SJCRH30 (cell line): ENCODE results near the gene ALOXE3. TPM values are rescaled to one million over a fixed set of nuclear protein-coding genes. Genes with fewer than 3 reads are reported as not detected.
A peak's percentile ranks its signal among the peaks of the same experiment; 100 is the strongest.

Source experiments
- DNase-seq, 2 experiments: peaks; one replicate each; pipeline ENCODE4 v3.0.0-alpha.2; 2015 to 2020
- H3K27ac ChIP-seq: fragments of 250-450 bp; sonication (Bioruptor Pico); 2 replicates; pipeline ENCODE4 v1.5.1; 2020; ENCODE audit warnings: mild to moderate bottlenecking, moderate library complexity
- H3K27me3 ChIP-seq: fragments of 250-450 bp; sonication (Bioruptor Pico); 2 replicates; pipeline ENCODE4 v1.5.1; 2020; ENCODE audit warnings: mild to moderate bottlenecking, moderate library complexity
- H3K36me3 ChIP-seq: fragments of 250-450 bp; sonication (Bioruptor Pico); 2 replicates; pipeline ENCODE4 v1.5.1; 2020; ENCODE audit warnings: mild to moderate bottlenecking, moderate library complexity
- H3K4me1 ChIP-seq: fragments of 250-450 bp; sonication (Bioruptor Pico); 2 replicates; pipeline ENCODE4 v1.5.1; 2020; ENCODE audit warnings: mild to moderate bottlenecking, moderate library complexity
- H3K4me3 ChIP-seq: fragments of 250-450 bp; sonication (Bioruptor Pico); 2 replicates; pipeline ENCODE4 v1.5.1; 2020; ENCODE audit warnings: mild to moderate bottlenecking, moderate library complexity
- H3K9me3 ChIP-seq: fragments of 250-450 bp; sonication (Bioruptor Pico); replicated peaks from 2 replicates; pipeline ENCODE4 v1.5.1; 2020; ENCODE audit warnings: mild to moderate bottlenecking, moderate library complexity
- total RNA-seq: library from RNA; depleted of rRNA; stranded (reverse); fragments of >200 nt; shearing (Covaris generic); gene quantifications from 2 replicates; pipeline ENCODE4 v1.2.3, GENCODE V29; 2014

ALOXE3 gene
- total RNA-seq, 1 experiment from 2014 or later: not detected

DNA sequence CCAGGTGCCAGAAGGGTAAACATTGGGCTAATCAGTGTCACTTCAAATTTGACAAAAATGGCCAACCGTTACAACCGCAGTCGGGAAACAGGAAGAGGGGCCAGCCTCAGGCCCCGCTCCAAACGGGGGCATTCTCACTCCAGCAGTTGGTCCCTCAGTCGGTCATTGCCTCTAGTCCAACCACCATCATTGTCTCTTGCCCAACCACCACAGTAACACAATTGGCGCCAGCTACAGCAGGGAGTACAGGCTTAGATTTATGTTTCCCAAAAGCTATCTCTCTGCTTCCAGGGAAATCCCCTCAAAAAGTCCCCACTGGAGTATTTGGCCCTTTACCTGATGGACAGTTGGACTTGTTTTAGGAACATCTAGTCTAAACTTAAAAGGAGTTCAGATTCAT is 59.2 kb downstream of the ALOXE3 start:
- Histone ChIP-seq H3K9me3 (no peaks in the 10 kb centered on the region), H3K4me1 (0 out of 2 replicates have a peak, but pooled peaks cover 9% of the 10 kb centered on the region), H3K36me3 (no peaks in the 10 kb centered on the region), H3K27ac (no peak overlapping the region), H3K27me3 (peaks cover 9% of the 10 kb centered on the region; the same call in 1 of the 2 replicates), H3K4me3 (no peak overlapping the region)
- no peak for DNase-seq

DNA sequence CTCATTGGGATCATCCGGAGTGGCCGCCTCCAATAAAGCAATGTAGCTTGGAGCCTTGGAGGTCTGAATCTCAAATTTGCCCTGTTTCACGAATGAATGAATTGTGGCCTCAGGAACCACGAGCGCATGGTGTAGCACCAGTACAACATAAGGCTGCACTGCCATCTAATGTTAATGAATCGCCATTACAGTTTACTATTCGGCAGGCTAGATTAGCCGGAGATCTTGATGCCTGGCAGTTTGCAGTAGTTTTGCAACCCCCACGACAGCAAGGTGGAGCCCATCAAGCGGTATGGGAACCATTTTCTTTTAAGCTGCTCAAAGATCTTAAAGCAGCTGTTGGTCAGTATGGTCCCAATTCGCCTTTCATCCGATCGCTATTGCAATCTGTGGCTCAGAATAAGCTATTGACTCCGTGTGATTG is 60.6 kb downstream of the ALOXE3 start:
- Histone ChIP-seq H3K4me1 (0 out of 2 replicates have a peak, but pooled peaks cover 9% of the 10 kb centered on the region), H3K36me3 (no peaks in the 10 kb centered on the region), H3K4me3 (no peak overlapping the region), H3K27me3 (peaks cover 9% of the 10 kb centered on the region; the same call in 1 of the 2 replicates), H3K9me3 (no peaks in the 10 kb centered on the region), H3K27ac (no peak overlapping the region)
- peak; percentile 42 to 76 for DNase-seq

DNA sequence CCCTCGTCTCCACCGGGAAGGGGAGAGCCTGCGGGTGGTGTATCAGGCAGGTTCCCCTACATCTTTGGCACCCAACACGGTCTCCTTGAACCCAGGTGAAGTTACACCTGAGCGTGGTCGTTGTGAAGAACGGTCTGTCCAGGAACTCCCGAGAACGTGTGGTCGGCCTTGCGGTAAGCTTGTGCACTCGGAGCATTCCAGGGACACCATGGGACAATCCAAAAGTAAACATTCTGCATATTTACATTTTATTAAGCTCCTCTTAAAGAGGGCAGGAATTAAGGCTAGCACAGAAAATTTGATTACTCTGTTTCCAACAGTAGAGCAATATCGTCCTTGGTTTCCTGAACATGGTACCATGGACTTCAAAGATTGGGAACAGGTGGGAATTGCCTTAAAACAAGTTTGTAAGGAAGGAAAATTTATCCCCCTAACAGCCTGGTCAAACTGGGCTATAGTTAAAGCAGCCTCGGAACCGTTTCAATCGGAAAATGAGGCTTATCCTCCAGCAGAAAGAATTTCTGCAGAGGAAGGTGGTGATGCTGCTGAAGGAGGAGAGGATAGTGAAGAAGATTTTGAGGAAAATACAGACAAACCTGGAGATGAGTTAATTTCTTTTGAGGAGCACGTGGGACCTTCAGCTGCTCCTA is 61.2 kb downstream of the ALOXE3 start:
- no peak for DNase-seq
- Histone ChIP-seq H3K9me3 (no peaks in the 10 kb centered on the region), H3K27ac (no peak overlapping the region), H3K4me1 (0 out of 2 replicates have a peak, but pooled peaks cover 9% of the 10 kb centered on the region), H3K4me3 (no peak overlapping the region), H3K27me3 (peaks cover 9% of the 10 kb centered on the region; the same call in 1 of the 2 replicates), H3K36me3 (no peaks in the 10 kb centered on the region)

DNA sequence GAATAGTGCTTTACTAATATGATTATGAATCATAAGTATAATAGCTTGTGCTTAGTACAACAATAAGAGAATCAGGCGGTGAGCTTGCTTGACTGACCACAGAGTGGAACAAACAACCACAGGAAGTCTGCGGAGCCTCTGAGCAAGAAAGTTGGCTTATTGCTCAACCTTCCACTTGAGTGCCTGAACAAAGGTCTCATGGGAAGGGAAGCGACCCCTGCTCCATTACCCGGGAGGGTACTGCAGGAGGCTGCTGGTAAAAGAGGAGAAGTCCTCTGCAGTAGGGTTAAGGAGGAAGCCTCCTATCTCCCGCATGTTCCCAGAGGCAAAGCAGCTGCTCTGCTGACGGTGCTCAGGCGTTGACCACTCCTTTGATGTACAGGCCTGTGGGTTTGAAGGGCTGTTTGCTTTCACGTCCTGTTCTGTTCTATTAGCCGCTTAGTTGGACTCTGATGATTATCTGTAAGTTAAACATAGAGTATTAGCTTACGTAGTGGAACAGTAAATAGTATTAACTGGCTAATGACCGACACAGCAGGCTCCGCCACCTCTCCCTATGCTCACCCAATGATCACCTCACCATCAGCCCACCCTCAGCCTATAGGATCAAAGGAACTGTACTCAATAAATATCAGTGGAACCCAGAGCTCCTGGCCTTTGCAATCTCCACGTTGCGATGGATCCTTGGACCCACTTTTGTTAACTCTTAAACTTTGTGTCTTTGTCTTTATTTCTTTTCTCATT is 61.9 kb downstream of the ALOXE3 start:
- no peak for DNase-seq
- Histone ChIP-seq H3K4me1 (0 out of 2 replicates have a peak, but pooled peaks cover 9% of the 10 kb centered on the region), H3K9me3 (no peaks in the 10 kb centered on the region), H3K4me3 (no peak overlapping the region), H3K27me3 (peaks cover 9% of the 10 kb centered on the region; the same call in 1 of the 2 replicates), H3K36me3 (no peaks in the 10 kb centered on the region), H3K27ac (no peak overlapping the region)

DNA sequence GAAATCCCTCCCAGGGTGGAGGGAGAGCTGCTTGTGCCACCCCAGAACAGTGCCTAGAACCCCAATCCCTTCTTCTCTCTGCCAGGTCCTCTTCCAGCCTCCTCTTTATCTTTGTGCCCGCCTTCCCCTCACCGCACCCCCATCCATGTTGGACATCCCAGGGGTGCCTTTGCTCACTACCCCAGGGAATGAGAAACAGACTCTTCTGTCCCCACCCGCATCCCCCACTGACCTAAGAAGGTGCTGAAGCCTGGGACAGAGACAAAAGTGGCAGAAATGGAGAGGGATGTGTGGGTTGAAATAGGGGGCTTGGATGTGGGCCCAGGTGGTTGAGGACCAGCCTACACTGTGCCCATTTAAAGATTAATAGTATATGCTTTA is 62.5 kb downstream of the ALOXE3 start:
- peaks cover 4% of the 10 kb centered on the region; the same call in 1 of the 2 replicates for H3K27me3 ChIP-seq
- no peak for DNase-seq
- H3K36me3 ChIP-seq: no peaks in the 10 kb centered on the region
- no peaks in the 10 kb centered on the region for H3K9me3 ChIP-seq
- H3K4me3 ChIP-seq: no peak overlapping the region
- 0 out of 2 replicates have a peak, but pooled peaks cover 9% of the 10 kb centered on the region for H3K4me1 ChIP-seq
- no peak overlapping the region for H3K27ac ChIP-seq

DNA sequence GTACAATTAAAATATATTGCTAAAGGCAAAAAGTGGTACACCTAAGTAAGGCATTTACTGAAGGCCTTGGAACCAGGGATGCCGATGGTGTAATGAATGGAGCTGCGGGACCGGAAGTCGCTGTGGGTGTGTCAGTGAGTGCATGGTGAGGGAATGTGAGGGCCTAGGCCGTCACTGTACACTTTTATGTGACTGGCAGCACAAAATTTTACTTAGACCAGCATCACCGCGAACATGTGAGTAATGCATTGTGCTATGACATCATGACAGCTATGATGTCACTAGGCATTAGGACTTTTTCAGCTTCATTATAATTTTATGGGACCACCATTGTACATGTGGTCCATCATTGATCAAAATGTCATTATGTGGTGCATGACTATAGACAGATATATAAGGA is 64.7 kb downstream of the ALOXE3 start:
- Histone ChIP-seq H3K27me3 (peaks cover 4% of the 10 kb centered on the region; the same call in 1 of the 2 replicates), H3K9me3 (no peaks in the 10 kb centered on the region), H3K4me1 (0 out of 2 replicates have a peak, but pooled peaks cover 9% of the 10 kb centered on the region), H3K36me3 (no peaks in the 10 kb centered on the region), H3K27ac (no peak overlapping the region), H3K4me3 (no peak overlapping the region)
- no peak for DNase-seq

DNA sequence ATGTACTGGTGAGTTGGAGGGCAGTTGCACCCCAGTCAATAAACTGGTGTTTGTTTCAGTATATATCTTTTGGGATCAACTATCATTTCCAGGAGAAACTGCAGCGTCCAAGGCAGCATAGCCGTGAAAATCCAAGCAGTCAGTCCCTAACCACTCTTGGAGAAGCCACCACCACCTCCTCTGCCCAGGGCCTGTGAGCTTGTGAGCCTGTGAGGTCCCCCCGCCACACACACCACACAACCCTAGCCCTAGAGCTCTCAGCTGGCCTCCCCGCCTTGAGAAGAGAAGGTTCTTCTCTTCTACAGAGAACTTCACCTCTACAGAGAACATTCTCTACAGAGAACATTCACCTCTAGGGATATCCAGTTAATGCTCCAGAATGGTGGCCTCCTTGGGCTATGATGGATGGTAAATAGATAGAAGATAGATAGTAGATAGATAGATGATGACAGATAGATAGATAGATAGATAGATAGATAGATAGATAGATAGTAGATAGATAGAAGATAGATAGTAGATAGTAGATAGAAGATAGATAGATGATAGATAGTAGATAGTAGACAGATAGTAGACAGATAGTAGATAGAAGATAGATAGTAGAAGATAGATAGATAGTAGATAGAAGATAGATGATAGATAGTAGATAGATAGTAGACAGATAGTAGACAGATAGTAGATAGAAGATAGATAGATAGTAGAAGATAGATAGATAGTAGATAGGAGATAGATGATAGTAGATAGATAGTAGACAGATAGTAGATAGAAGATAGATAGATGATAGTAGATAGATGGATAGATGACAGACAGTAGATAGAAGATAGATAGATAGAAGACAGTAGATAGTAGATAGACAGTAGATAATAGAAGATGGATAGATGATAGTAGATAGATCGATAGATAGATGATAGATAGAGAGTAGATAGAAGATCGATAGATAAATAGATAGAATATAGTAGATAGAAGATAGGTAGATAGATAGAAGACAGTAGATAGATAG is 65.8 kb downstream of the ALOXE3 start:
- H3K4me3 ChIP-seq: no peak overlapping the region
- no peak overlapping the region for H3K27ac ChIP-seq
- H3K9me3 ChIP-seq: no peaks in the 10 kb centered on the region
- DNase-seq: no peak
- H3K36me3 ChIP-seq: no peaks in the 10 kb centered on the region
- H3K27me3 ChIP-seq: no peaks in the 10 kb centered on the region
- H3K4me1 ChIP-seq: 0 out of 2 replicates have a peak, but pooled peaks cover 9% of the 10 kb centered on the region

DNA sequence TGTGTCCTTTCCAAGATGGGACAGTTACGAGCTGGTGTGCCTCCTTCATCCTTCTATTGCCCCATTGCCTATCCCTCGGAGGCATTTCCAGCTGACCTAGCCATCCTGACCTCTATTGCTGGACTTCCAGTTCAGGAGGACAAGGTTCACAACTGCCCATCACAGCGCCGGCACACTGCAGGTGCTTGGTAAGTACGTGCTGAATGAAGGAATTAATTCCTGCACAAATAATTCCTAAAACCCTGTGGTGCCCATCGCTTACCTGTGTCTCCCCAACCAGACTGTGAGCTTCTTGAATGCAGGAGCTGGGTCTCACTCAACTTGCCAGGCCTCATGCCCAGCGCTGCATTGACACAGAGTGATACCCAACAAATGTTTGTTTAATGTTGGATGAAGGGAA is 66.5 kb downstream of the ALOXE3 start:
- H3K36me3 ChIP-seq: no peaks in the 10 kb centered on the region
- no peaks in the 10 kb centered on the region for H3K9me3 ChIP-seq
- DNase-seq: no peak
- no peaks in the 10 kb centered on the region for H3K27me3 ChIP-seq
- no peak overlapping the region for H3K27ac ChIP-seq
- H3K4me1 ChIP-seq: 0 out of 2 replicates have a peak, but pooled peaks cover 2% of the 10 kb centered on the region
- H3K4me3 ChIP-seq: no peak overlapping the region

DNA sequence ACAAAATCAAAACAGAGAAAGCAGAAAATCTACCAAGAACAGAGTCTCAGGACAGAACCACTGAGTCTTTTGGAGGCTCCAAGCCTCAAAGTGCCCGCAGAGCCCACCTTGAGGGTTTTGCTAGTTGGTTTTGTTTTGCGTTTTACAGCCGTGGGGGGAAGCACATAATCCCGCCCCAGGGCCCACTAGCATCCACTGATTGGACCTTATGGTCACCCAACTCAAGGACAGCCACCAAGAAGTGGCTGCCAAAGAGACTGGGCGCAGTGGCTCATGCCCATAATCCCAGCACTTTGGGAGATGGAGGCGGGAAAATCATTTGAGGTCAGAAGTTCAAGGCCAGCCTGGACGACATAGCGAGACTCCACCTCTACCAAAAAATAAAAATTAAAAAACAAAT is 69.6 kb downstream of the ALOXE3 start:
- no peak overlapping the region for H3K4me3 ChIP-seq
- H3K36me3 ChIP-seq: no peaks in the 10 kb centered on the region
- no peak for DNase-seq
- no peaks in the 10 kb centered on the region for H3K4me1 ChIP-seq
- no peaks in the 10 kb centered on the region for H3K9me3 ChIP-seq
- H3K27me3 ChIP-seq: no peaks in the 10 kb centered on the region; the same call in 1 of the 2 replicates
- H3K27ac ChIP-seq: no peak overlapping the region

DNA sequence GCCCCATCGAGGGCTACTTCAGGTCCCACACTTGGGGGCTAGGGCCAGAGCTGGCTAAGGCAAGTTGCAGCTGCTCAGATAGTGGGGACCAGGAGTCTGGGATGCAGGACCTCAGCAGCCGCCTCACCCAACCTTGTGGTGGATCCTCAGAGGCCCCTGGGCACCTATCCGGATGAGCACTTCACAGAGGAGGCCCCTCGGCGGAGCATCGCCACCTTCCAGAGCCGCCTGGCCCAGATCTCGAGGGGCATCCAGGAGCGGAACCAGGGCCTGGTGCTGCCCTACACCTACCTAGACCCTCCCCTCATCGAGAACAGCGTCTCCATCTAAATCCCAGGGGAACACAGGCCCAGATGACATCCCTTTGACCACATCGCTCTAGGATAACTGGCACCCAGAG is 70.1 kb downstream of the ALOXE3 start:
- Histone ChIP-seq H3K4me3 (no peak overlapping the region), H3K9me3 (no peaks in the 10 kb centered on the region), H3K27ac (no peak overlapping the region), H3K36me3 (no peaks in the 10 kb centered on the region), H3K27me3 (no peaks in the 10 kb centered on the region; the same call in 1 of the 2 replicates), H3K4me1 (no peaks in the 10 kb centered on the region)
- no peak for DNase-seq

DNA sequence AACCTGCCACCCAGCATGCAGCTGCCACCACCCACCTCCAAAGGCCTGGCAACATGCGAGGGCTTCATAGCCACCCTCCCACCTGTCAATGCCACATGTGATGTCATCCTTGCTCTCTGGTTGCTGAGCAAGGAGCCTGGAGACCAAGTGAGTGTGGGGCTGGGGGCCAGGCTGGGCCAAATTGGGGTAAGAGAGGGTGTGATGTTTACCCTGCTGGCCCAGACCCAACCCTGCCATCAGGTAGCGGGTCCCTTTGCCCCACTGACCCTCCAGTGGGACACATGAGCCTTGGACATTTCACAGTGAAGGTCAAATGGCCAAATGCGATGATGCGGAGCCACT is 70.6 kb downstream of the ALOXE3 start:
- Histone ChIP-seq H3K36me3 (no peaks in the 10 kb centered on the region), H3K27me3 (no peaks in the 10 kb centered on the region; the same call in 1 of the 2 replicates), H3K4me1 (no peaks in the 10 kb centered on the region), H3K27ac (no peak overlapping the region), H3K9me3 (no peaks in the 10 kb centered on the region), H3K4me3 (no peak overlapping the region)
- no peak for DNase-seq

DNA sequence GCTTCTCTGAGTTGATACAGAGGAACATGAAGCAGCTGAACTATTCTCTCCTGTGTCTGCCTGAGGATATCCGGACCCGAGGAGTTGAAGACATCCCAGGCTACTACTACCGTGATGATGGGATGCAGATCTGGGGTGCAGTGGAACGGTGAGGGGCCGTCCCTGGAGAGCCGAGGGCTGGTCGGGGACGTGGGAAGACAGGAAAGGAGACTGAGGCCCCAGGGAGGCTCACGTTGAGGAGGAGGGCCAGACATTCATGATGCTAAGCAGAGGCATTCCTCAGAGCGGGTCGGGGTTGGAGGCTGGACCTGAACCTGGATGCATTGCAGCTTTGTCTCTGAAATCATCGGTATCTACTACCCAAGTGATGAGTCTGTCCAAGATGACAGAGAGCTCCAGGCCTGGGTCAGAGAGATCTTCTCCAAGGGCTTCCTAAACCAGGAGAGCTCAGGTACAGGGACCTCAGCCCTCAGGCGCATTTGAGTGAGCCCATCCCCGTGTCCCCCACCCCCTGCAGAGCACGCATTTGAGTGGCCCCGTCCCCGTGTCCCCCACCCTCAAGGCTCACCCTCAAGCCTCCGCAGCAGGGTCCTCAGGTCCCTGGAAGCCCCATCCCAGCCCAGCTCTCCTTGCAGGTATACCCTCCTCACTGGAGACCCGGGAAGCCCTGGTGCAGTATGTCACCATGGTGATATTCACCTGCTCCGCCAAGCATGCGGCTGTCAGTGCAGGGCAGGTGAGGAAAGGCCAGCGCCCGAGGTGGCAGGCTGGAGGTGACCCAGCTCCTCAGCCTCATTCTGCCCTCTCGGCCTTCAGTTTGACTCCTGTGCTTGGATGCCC is 71.2 kb downstream of the ALOXE3 start:
- no peak overlapping the region for H3K4me3 ChIP-seq
- no peaks in the 10 kb centered on the region; the same call in 1 of the 2 replicates for H3K27me3 ChIP-seq
- H3K36me3 ChIP-seq: no peaks in the 10 kb centered on the region
- no peaks in the 10 kb centered on the region for H3K9me3 ChIP-seq
- H3K27ac ChIP-seq: no peak overlapping the region
- H3K4me1 ChIP-seq: no peaks in the 10 kb centered on the region
- DNase-seq: no peak

DNA sequence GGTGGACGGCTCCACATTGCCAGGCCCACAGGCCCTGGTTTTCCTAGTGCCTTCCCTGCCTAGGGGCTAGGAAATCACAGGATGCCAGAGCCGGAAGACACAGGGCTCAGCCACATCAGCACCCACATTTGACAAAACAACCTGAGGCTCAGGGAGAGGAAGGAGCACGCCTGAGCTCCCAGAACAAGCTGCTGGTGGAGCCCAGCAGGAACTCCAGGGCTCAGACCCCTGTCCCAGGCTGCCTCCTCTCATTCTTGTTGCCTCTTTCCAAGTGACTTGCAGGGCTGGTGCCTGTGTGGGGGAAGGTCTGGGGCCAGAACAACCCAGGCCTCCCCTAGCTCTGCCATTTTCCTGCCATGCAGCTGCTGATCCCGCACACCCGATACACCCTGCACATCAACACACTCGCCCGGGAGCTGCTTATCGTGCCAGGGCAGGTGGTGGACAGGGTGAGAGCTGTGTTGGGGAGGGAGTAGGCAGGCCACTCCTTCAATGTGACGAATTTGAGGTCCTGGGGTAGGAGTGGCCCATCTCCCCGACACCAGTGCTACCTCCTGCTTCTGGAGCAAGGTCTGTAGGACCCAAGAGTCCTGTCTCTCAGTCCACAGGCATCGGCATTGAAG is 71.9 kb downstream of the ALOXE3 start:
- no peak overlapping the region for H3K27ac ChIP-seq
- no peaks in the 10 kb centered on the region for H3K9me3 ChIP-seq
- H3K27me3 ChIP-seq: no peaks in the 10 kb centered on the region; the same call in 1 of the 2 replicates
- H3K4me3 ChIP-seq: no peak overlapping the region
- no peaks in the 10 kb centered on the region for H3K4me1 ChIP-seq
- H3K36me3 ChIP-seq: no peaks in the 10 kb centered on the region
- no peak for DNase-seq
